Gastroesophageal sphincter (tissue), 4 donors: Measurements from ENCODE around the gene PEAK1. TPM values are rescaled to one million over a fixed set of nuclear protein-coding genes. Genes with fewer than 3 reads are reported as not detected.

Source experiments
- ATAC-seq: fragments of 150-250 bp; one replicate; pipeline ENCODE4 v1.9.1; 2016; ENCODE audit warnings: mild to moderate bottlenecking, moderate library complexity
- H3K27ac ChIP-seq, 4 donors: fragments of 200-600 bp; sonication (generic) in 3 of 4; 1 replicate in 3 of 4; 2 replicates in 1 of 4; pipeline ENCODE4 v1.5.1; 2016 to 2019
- H3K27me3 ChIP-seq: fragments of 200-600 bp; sonication (generic); one replicate; pipeline ENCODE4 v1.5.1; 2019
- H3K36me3 ChIP-seq, 2 donors: fragments of 200-600 bp; sonication (generic); one replicate each; pipeline ENCODE4 v1.5.1; 2019; ENCODE audit warnings: control low read depth in 1 of 2
- H3K4me1 ChIP-seq, 3 donors: fragments of 200-600 bp; sonication (generic); 1 replicate in 2 of 3; 2 replicates in 1 of 3; pipeline ENCODE4 v1.5.1; 2016 to 2019; ENCODE audit warnings: control low read depth in 2 of 3
- H3K4me3 ChIP-seq, 2 donors: fragments of 200-600 bp; sonication (generic); one replicate each; pipeline ENCODE4 v1.5.1; 2019; ENCODE audit warnings: mild to moderate bottlenecking in 1 of 2, moderate library complexity in 1 of 2
- H3K9me3 ChIP-seq, 3 donors: fragments of 200-600 bp; sonication (generic); one replicate each; pipeline ENCODE4 v1.5.1; 2017 to 2019; ENCODE audit warnings: control low read depth in 2 of 3
- CTCF ChIP-seq, 4 experiments: fragments of 200-600 bp in 2 of 4; fragments of 450-650 bp in 2 of 4; sonication (generic) in 1 of 4; IDR thresholded peaks; one replicate each; pipeline ENCODE4 v1.5.1; 2017 to 2019; ENCODE audit warnings: antibody characterized with exemption in 4 of 4, mild to moderate bottlenecking in 2 of 4, moderate library complexity in 2 of 4
- EP300 ChIP-seq: sonication (generic); formaldehyde crosslinking; IDR thresholded peaks from one replicate; pipeline ENCODE4 v1.6.1; 2017; ENCODE audit warnings: antibody characterized with exemption, mild to moderate bottlenecking
- POLR2A ChIP-seq, 2 donors: fragments of 450-650 bp; IDR thresholded peaks; one replicate each; pipeline ENCODE4 v1.6.1; 2017; ENCODE audit warnings: antibody characterized with exemption in 2 of 2, mild to moderate bottlenecking in 2 of 2, moderate library complexity in 1 of 2
- POLR2AphosphoS5 ChIP-seq: sonication (generic); formaldehyde crosslinking; IDR thresholded peaks from one replicate; pipeline ENCODE4 v1.6.1; 2017; ENCODE audit warnings: antibody characterized with exemption
- WGBS, 2 donors: methylation state at CpG; one replicate each; pipeline ENCODE4 v1.1.5; 2018; ENCODE audit warnings: low coverage in 1 of 2; 5-methylcytosine and 5-hydroxymethylcytosine counted together
- total RNA-seq, 4 donors: library from RNA; depleted of rRNA; stranded (reverse); fragments of >200 nt; gene quantifications; one replicate each; pipeline ENCODE4 v1.1.0, GENCODE V29; 2016

Gene PEAK1
- total RNA-seq, 4 donors from 2014 or later = 59.5 to 170 (median 91.6) TPM

- no peak overlapping the region for H3K4me3 ChIP-seq
- peak overlapping the region in 1 of 4 donors; percentile 13 for H3K27ac ChIP-seq
- no peaks in the 10 kb centered on the region for H3K36me3 ChIP-seq
- no peaks in the 10 kb centered on the region for H3K27me3 ChIP-seq
- 78 to 81% methylated on average over 4 of the region's 4 CpGs for WGBS, 2 donors
- TF ChIP-seq POLR2AphosphoS5 (no peak), CTCF (IDR thresholded peaks at IDR 0.05) (no peak), EP300 (no peak), POLR2A (IDR thresholded peaks at IDR 0.05) (no peak)
- H3K9me3 ChIP-seq = no peaks in the 10 kb centered on the region
- ATAC-seq = no peak
- peaks cover 5 to 52% (median 16%) of the 10 kb centered on the region in 3 donors for H3K4me1 ChIP-seq
Measured at GRCh38 chr15:77415450-77416147, 4.3 kb downstream of the PEAK1 start.

GRCh38 chr15:77414789-77415442 lies 5.0 kb downstream of the PEAK1 start:
- H3K4me1 ChIP-seq = peaks cover 5 to 59% (median 16%) of the 10 kb centered on the region in 3 donors
- H3K36me3 ChIP-seq = no peaks in the 10 kb centered on the region
- WGBS, 2 donors = 83 to 88% methylated on average over 2 of the region's 2 CpGs
- H3K9me3 ChIP-seq = no peaks in the 10 kb centered on the region
- H3K4me3 ChIP-seq = no peak overlapping the region
- H3K27me3 ChIP-seq = no peaks in the 10 kb centered on the region
- peak overlapping the region in 1 of 4 donors; percentile 13 for H3K27ac ChIP-seq
- no peak for ATAC-seq
- TF ChIP-seq CTCF (IDR thresholded peaks at IDR 0.05) = no peak

- ATAC-seq = no peak
- Histone ChIP-seq H3K27ac (no peak overlapping the region), H3K9me3 (no peaks in the 10 kb centered on the region), H3K27me3 (no peaks in the 10 kb centered on the region), H3K4me1 (peaks cover 5 to 65% (median 16%) of the 10 kb centered on the region in 3 donors), H3K36me3 (no peaks in the 10 kb centered on the region), H3K4me3 (no peak overlapping the region)
- TF ChIP-seq CTCF (IDR thresholded peaks at IDR 0.05) = no peak
- no peak for TF ChIP-seq POLR2AphosphoS5
- no peak for TF ChIP-seq POLR2A (IDR thresholded peaks at IDR 0.05)
- 85 to 88% methylated on average over 1 to 4 of the region's 4 CpGs for WGBS, 2 donors
Measured at GRCh38 chr15:77413699-77414349, 6.1 kb downstream of the PEAK1 start.

GRCh38 chr15:77412972-77413698 lies 6.8 kb downstream of the PEAK1 start:
- H3K36me3 ChIP-seq = no peaks in the 10 kb centered on the region
- H3K4me3 ChIP-seq = no peak overlapping the region
- H3K27me3 ChIP-seq = no peaks in the 10 kb centered on the region
- peaks cover 0 to 58% (median 16%) of the 10 kb centered on the region in 3 donors for H3K4me1 ChIP-seq
- 20 to 40% methylated on average over 1 to 2 of the region's 2 CpGs for WGBS, 2 donors
- no peak for ATAC-seq
- H3K9me3 ChIP-seq = no peaks in the 10 kb centered on the region
- no peak for TF ChIP-seq CTCF (IDR thresholded peaks at IDR 0.05)
- TF ChIP-seq POLR2A (IDR thresholded peaks at IDR 0.05) = no peak
- no peak for TF ChIP-seq POLR2AphosphoS5
- no peak for TF ChIP-seq EP300
- H3K27ac ChIP-seq = no peak overlapping the region
